HFF-Myc (cell line): ENCODE results near the gene JARID2.

Source experiments
- DNase-seq: peaks from one replicate; pipeline ENCODE4 v3.0.0-alpha.2; 2011; ENCODE audit warnings: low read depth; ENCODE audit errors: extremely low read depth
- H3K4me3 ChIP-seq: replicated peaks from 2 replicates; pipeline ENCODE4 v1.5.1; 2011; ENCODE audit warnings: low read depth, mild to moderate bottlenecking, control low read depth, low read length
- TF ChIP-seq, protein P1 (sequence below): IDR thresholded peaks from 2 replicates; pipeline ENCODE4 v1.5.1; 2012; ENCODE audit warnings: mild to moderate bottlenecking, low read depth, low read length, control low read depth; ENCODE audit errors: missing control alignments

Gene JARID2

DNA sequence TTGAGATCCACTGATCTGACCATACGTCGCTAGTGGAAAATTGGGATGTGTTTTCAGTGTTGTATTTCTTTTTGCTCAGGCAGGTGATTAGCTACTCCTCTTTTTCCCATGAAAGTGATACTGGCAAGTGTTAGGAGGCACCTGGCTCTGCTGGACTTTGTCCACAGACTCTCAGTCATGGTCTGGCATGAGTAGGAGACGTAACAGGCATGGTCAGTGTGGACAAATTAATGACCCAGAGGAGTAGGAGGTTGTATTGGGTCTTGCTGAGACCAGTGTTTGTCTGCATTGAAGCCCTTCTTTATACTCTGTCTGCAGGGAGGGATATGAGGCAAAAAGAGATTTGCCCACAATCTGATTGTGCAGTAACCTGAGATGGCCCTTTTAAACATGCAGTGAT, 238.3 kb downstream of the JARID2 start:
- TF ChIP-seq, protein P1, sequence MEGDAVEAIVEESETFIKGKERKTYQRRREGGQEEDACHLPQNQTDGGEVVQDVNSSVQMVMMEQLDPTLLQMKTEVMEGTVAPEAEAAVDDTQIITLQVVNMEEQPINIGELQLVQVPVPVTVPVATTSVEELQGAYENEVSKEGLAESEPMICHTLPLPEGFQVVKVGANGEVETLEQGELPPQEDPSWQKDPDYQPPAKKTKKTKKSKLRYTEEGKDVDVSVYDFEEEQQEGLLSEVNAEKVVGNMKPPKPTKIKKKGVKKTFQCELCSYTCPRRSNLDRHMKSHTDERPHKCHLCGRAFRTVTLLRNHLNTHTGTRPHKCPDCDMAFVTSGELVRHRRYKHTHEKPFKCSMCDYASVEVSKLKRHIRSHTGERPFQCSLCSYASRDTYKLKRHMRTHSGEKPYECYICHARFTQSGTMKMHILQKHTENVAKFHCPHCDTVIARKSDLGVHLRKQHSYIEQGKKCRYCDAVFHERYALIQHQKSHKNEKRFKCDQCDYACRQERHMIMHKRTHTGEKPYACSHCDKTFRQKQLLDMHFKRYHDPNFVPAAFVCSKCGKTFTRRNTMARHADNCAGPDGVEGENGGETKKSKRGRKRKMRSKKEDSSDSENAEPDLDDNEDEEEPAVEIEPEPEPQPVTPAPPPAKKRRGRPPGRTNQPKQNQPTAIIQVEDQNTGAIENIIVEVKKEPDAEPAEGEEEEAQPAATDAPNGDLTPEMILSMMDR, result no peak
- DNase-seq, result no peak
- no peak overlapping the region for H3K4me3 ChIP-seq

DNA sequence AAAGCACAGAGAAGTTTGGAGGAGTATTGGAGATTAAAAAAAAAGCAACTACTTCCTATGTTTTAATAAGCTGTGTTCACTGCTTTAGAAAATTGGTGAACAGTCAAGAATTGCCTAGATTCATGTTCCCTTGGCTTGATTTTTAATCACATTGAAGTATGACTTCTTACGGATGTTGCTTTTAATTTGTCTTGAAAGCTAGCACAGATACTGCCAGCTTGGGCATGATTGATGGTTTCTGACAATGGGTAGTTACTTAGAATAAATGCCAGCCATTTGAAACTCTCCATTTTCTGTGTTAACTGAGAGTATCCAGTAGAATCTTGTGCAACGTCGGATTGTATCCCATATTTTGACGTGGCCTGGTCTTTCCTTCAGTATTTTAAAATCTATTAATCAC, 239.0 kb downstream of the JARID2 start:
- DNase-seq, result no peak
- TF ChIP-seq, protein P1, result no peak

DNA sequence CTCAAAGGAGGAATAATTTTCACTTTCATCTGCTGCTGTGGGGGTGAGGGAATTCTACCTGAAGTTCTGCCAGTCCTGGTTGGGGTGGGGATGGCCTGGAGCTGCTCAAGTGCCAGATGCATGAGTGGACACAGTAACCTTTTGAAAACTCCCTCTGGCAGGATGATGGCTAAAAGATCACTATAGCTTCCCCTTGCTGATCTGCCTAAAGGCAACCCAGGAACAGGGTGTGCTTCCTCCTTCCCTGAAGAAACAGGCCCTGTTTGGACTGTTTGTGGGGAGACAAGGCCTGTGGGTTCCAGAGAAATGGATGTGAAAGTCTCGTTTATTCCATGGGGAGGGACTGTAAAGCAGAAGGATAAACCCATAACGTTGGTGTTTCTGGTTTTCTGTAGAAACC, 240.1 kb downstream of the JARID2 start:
- H3K4me3 ChIP-seq, result no peak overlapping the region
- TF ChIP-seq, protein P1, result no peak
- DNase-seq, result no peak

More for the DNA sequence above, 239.0 kb downstream of the JARID2 start:
- H3K4me3 ChIP-seq, result no peak overlapping the region

DNA sequence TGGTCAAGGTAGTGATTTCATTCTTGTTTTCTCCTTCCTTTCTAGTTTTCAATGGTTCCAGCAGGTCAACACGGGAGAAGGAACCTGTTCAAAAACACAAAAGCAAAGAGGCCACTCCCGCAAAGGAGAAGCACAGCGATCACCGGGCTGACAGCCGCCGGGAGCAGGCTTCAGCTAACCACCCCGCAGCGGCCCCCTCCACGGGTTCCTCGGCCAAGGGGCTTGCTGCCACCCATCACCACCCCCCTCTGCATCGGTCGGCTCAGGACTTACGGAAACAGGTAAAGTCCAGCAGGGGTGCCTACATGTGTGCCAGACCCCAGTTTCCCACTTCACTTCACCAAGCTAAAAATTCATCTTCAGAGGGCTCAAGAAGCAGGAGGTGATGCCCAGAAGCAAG, 241.4 kb downstream of the JARID2 start:
- TF ChIP-seq, protein P1, result no peak
- no peak for DNase-seq
- no peak overlapping the region for H3K4me3 ChIP-seq

DNA sequence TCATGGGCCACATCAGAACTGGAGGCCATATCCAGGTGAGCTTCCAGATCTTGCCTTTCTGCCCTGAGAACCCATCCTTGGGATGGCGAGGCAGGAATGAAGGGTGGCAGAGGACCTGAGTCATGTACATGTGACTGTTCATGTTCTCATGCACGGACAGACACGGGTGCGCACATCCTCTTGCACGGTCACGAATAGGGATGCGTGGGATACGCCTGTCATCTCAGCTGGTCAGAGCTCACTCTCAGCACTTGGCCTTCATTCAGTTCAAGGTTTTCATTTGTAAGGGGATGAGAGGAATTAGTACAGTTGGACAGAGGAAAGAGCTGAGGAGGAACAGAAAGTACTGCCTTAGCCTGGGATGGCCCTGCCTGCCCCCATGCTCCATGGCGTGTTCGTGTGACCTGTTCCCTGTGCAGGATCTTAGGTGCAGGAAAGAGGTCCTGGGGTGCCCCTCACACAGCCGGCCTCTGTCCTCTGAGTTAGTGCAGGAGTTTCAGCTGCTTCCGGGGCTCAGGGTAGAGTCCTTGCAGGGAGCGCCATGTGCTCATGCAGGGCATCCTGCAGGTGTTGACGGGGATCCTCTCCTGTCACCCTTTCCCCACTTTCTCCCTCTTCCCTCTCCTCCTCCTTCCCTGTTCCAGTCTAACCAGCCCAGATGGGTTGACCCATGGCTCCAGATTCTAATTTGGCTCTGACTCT, 243.5 kb downstream of the JARID2 start:
- no peak overlapping the region for H3K4me3 ChIP-seq
- TF ChIP-seq, protein P1, result no peak
- no peak for DNase-seq

DNA sequence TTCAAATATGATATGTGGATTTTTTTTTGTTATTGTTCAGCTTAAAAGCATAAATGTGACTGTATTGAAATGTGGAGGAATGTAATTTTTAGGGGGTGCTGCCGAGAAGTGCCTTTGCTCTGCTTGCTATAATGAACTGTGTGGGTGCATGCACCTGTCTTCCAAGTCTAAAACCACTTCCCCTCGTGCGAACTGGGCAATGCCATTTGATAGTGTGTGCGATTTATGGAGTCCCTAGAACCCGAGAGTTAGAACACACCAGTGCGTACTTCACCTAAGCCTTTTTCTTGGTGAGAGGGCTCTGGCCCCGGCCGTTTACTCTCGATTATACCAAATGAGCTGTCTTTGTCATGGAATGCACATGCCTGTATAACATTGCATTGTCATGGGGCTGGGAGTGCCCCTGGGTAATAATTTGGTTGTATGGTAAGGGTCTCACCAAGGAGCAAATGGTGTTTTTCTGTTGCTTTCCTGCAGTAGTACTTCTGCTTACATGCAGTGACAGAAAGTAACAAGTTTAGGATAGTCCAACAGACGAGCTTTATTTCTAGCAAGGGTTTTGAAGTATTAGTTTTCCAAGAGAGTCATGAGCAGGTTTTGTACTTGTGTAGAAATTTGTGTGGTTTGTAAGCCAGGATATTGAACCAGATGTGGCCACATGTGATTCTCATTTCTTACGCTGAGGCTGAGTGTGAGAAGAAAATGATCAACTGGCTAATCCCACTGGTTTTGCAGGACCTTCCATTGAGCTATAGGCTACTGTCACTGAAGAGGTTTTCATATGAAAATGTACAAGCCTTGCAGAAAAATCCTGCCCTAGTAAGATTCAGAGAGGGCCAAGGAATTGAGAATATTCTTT, 244.6 kb downstream of the JARID2 start:
- TF ChIP-seq, protein P1, result no peak
- DNase-seq, result no peak
- no peak overlapping the region for H3K4me3 ChIP-seq
